BJ (cell line): ENCODE measurements around the gene NUDT11. TPM values are rescaled to one million over a fixed set of nuclear protein-coding genes. Genes with fewer than 3 reads are reported as not detected.
A peak's percentile ranks its signal among the peaks of the same experiment; 100 is the strongest.
"Not testable (repeated sequence)": the region's sequence is repeated elsewhere in the genome, so short reads cannot be mapped to it uniquely, and the experiment has no call there.

Source experiments
- CTCF ChIA-PET: fragments of 350-600 bp; formaldehyde crosslinking; extraction: SDS; loops from one replicate; lab custom pipeline; 2021; ENCODE audit warnings: antibody characterized with exemption, inconsistent platforms; lab: Yijun Ruan, JAX
- POLR2A ChIA-PET: fragments of 300-600 bp; sonication (Branson Sonifier 250); formaldehyde crosslinking; extraction: SDS; loops from one replicate; lab custom pipeline; 2021; ENCODE audit warnings: antibody characterized with exemption; lab: Charles Lee
- DNase-seq: peaks from one replicate; pipeline ENCODE4 v3.0.0-alpha.2; 2011; ENCODE audit warnings: low read depth
- H3K27me3 ChIP-seq: 2 replicates; pipeline ENCODE4 v1.6.0; 2011; ENCODE audit warnings: low read length; ENCODE audit not compliant: control insufficient read depth, insufficient read depth
- H3K36me3 ChIP-seq: 2 replicates; pipeline ENCODE4 v1.5.1; 2011; ENCODE audit warnings: low read length; ENCODE audit not compliant: control insufficient read depth, insufficient read depth
- H3K4me3 ChIP-seq: 2 replicates; pipeline ENCODE4 v1.5.1; 2011; ENCODE audit warnings: low read depth, mild to moderate bottlenecking, control low read depth, low read length
- CTCF ChIP-seq: IDR thresholded peaks from 2 replicates; pipeline ENCODE4 v1.5.1; 2011; ENCODE audit warnings: low read depth, mild to moderate bottlenecking, control low read depth, inconsistent platforms, low read length, moderate library complexity; ENCODE audit not compliant: insufficient read depth
- polyA minus RNA-seq: library from RNA; depleted of rRNA, polyadenylated mRNA; stranded (reverse); fragments of >200 nt; gene quantifications from 2 replicates; pipeline ENCODE4 v1.2.3, GENCODE V29; 2011; rRNA and poly(A)+ RNA removed
- polyA plus RNA-seq: library from polyadenylated mRNA; depleted of rRNA; stranded (reverse); fragments of >200 nt; gene quantifications from 2 replicates; pipeline ENCODE4 v1.2.3, GENCODE V29; 2011; rRNA removed

The NUDT11 gene
- polyA plus RNA-seq, result 5.6 and 7.7 TPM in 2 replicates
- 2.8 and 3.0 TPM in 2 replicates for polyA minus RNA-seq

- peak within 1 kb of the TSS; percentile 55 for H3K4me3 ChIP-seq
- no peak for DNase-seq
- TF ChIP-seq CTCF, result no peak
- no peaks in the 10 kb centered on the region for H3K27me3 ChIP-seq
- POLR2A ChIA-PET, result no interaction called here
- CTCF ChIA-PET, result no interaction called here
- H3K36me3 ChIP-seq, result no peaks in the 10 kb centered on the region
Observed at GRCh38 chrX:51496501-51497291, at the start of gene NUDT11. Gene NUDT11, minus strand, starts transcription at chrX:51496592. Its CDS starts 148 bp downstream, at chrX:51496444.

- Histone ChIP-seq H3K4me3 (no peak overlapping the region), H3K36me3 (no peaks in the 10 kb centered on the region), H3K27me3 (no peaks in the 10 kb centered on the region)
- DNase-seq, result no peak
- no peak for TF ChIP-seq CTCF
- CTCF ChIA-PET, result no interaction called here
- POLR2A ChIA-PET, result no interaction called here
Observed at GRCh38 chrX:51520393-51520792, 24.0 kb upstream of the NUDT11 start.

GRCh38 chrX:51519131-51519530 lies 22.7 kb upstream of the NUDT11 start:
- H3K4me3 ChIP-seq, H3K27me3 ChIP-seq, DNase-seq, H3K36me3 ChIP-seq, CTCF ChIA-PET, POLR2A ChIA-PET: not testable (repeated sequence)

- Histone ChIP-seq H3K36me3 (no peaks in the 10 kb centered on the region), H3K27me3 (no peaks in the 10 kb centered on the region), H3K4me3 (no peak overlapping the region)
- POLR2A ChIA-PET, result no interaction called here
- no peak for DNase-seq
- TF ChIP-seq CTCF, result no peak
- CTCF ChIA-PET, result no interaction called here
Observed at GRCh38 chrX:51507551-51507950, 11.2 kb upstream of the NUDT11 start.

- POLR2A ChIA-PET, result not testable (repeated sequence)
Observed at GRCh38 chrX:51495701-51496488, 497 bp downstream of the NUDT11 start.

GRCh38 chrX:51494409-51494808 lies 2.0 kb downstream of the NUDT11 start:
- H3K36me3 ChIP-seq, result no peaks in the 10 kb centered on the region
- ChIA-PET POLR2A (no interaction called here), CTCF (no interaction called here)
- no peaks in the 10 kb centered on the region for H3K27me3 ChIP-seq
- no peak for DNase-seq
- H3K4me3 ChIP-seq, result no peak overlapping the region
- TF ChIP-seq CTCF, result peak; percentile 33; the same call in 1 of the 2 replicates

More at GRCh38 chrX:51495701-51496488, 497 bp downstream of the NUDT11 start:
- not testable (repeated sequence) for H3K36me3 ChIP-seq, H3K27me3 ChIP-seq, DNase-seq
- peak overlapping the region; percentile 55 for H3K4me3 ChIP-seq
- CTCF ChIA-PET, result interaction anchor here (1.2 kb wide), 1 partner anchor 10 kb away, joined by 3 read pairs; no protein-coding TSS in a partner anchor
